Transverse colon (tissue), 4 donors: ENCODE results near the gene IL1RN. TPM values are rescaled to one million over a fixed set of nuclear protein-coding genes. Genes with fewer than 3 reads are reported as not detected.

Source experiments
- DNase-seq: peaks from one replicate; pipeline ENCODE4 v3.0.0-alpha.2; 2019
- H3K27ac ChIP-seq, 4 donors: fragments of 200-600 bp; sonication (generic); 2 replicates each; pipeline ENCODE4 v1.5.1; 2016 to 2018; ENCODE audit warnings: inconsistent platforms in 4 of 4
- H3K27me3 ChIP-seq: fragments of 200-600 bp; sonication (generic); 2 replicates; pipeline ENCODE4 v1.5.1; 2017; ENCODE audit warnings: inconsistent platforms
- H3K36me3 ChIP-seq, 4 donors: fragments of 200-600 bp; sonication (generic); 2 replicates each; pipeline ENCODE4 v1.5.1; 2017 to 2019; ENCODE audit warnings: inconsistent platforms in 4 of 4
- H3K4me1 ChIP-seq, 4 donors: fragments of 200-600 bp; sonication (generic); 2 replicates each; pipeline ENCODE4 v1.5.1; 2017 to 2020; ENCODE audit warnings: inconsistent platforms in 4 of 4
- H3K4me3 ChIP-seq, 4 donors: fragments of 200-600 bp; sonication (generic); 1 replicate in 1 of 4; 2 replicates in 3 of 4; pipeline versions ENCODE4 v1.5.1 to v1.6.1; 2017 to 2019; ENCODE audit warnings: inconsistent platforms in 4 of 4
- H3K9me3 ChIP-seq, 2 donors: fragments of 200-600 bp; sonication (generic); 2 replicates each; pipeline ENCODE4 v1.5.1; 2017 to 2019; ENCODE audit warnings: inconsistent platforms in 2 of 2
- CTCF ChIP-seq, 5 experiments: fragments of 200-600 bp in 3 of 5; fragments of 450-650 bp in 2 of 5; sonication (generic) in 3 of 5; IDR thresholded peaks; 1 replicate in 2 of 5; 2 replicates in 3 of 5; pipeline ENCODE4 v1.5.1; 2016 to 2017; ENCODE audit warnings: antibody characterized with exemption in 5 of 5, inconsistent platforms in 3 of 5, mild to moderate bottlenecking in 2 of 5, moderate library complexity in 1 of 5
- EP300 ChIP-seq: sonication (generic); formaldehyde crosslinking; IDR thresholded peaks from one replicate; pipeline ENCODE4 v1.6.1; 2017; ENCODE audit warnings: antibody characterized with exemption, low read depth
- POLR2A ChIP-seq: fragments of 450-650 bp; IDR thresholded peaks from one replicate; pipeline ENCODE4 v1.6.1; 2016; ENCODE audit warnings: antibody characterized with exemption, mild to moderate bottlenecking, moderate library complexity
- POLR2AphosphoS5 ChIP-seq, 3 donors: sonication (generic); formaldehyde crosslinking; IDR thresholded peaks; one replicate each; pipeline ENCODE4 v1.6.1; 2016; ENCODE audit warnings: antibody characterized with exemption in 3 of 3
- WGBS, 2 donors: methylation state at CpG; one replicate each; pipeline ENCODE4 v1.1.5; 2018; ENCODE audit warnings: low coverage in 1 of 2; 5-methylcytosine and 5-hydroxymethylcytosine counted together
- in situ Hi-C, 4 donors: fragments of 200-750 bp; cut with MboI; loops; one replicate each; pipeline versions ENCODE4 v1.15.0 to v1.15.1; 2017; ENCODE audit warnings: low sequenced_read_pairs in 3 of 4, low pct_ligation_motif_present in 1 of 4, low pct_unique_long_range_greater_than_20kb in 1 of 4
- intact Hi-C: fragments of 100-400 bp; cut with DNase I; formaldehyde crosslinking; loops from one replicate; pipeline ENCODE4 v1.15.1; 2023; ENCODE audit warnings: low total_unique reads
- small RNA-seq, 4 donors: library from RNA; depleted of rRNA; stranded (forward); fragments of <200 nt; gene quantifications; one replicate each; pipeline ENCODE3, GENCODE V24; 2016
- total RNA-seq, 4 donors: library from RNA; depleted of rRNA; stranded (reverse); fragments of >200 nt; gene quantifications; one replicate each; pipeline ENCODE4 v1.1.0, GENCODE V29; 2016

IL1RN gene
- total RNA-seq, 4 donors from 2014 or later, result 0.40 to 31.8 (median 5.5) TPM

GRCh38 chr2:113181258-113182051 lies 54.1 kb downstream of the IL1RN start:
- TF ChIP-seq POLR2AphosphoS5 (IDR thresholded peaks at IDR 0.05), result no peak
- no peak for TF ChIP-seq POLR2A
- TF ChIP-seq CTCF (IDR thresholded peaks at IDR 0.05), result no peak
- no peak for TF ChIP-seq EP300
- in situ Hi-C loops (no loop called here), intact Hi-C loops (no loop called here)
- Histone ChIP-seq H3K4me3 (no peak overlapping the region), H3K27me3 (no peaks in the 10 kb centered on the region), H3K4me1 (peaks cover 0 to 17% (median 5%) of the 10 kb centered on the region in 4 donors), H3K36me3 (no peaks in the 10 kb centered on the region), H3K9me3 (no peaks in the 10 kb centered on the region), H3K27ac (peak overlapping the region in 3 of 4 donors; percentile 7 to 46 (median 26))
- DNase-seq, result no peak
- WGBS, 2 donors, result 53 to 67% methylated on average over 5 to 8 of the region's 8 CpGs

GRCh38 chr2:113182471-113183260 lies 55.3 kb downstream of the IL1RN start:
- in situ Hi-C loops, result no loop called here
- Histone ChIP-seq H3K4me1 (peaks cover 0 to 17% (median 5%) of the 10 kb centered on the region in 4 donors), H3K36me3 (no peaks in the 10 kb centered on the region), H3K9me3 (no peaks in the 10 kb centered on the region), H3K27ac (no peak overlapping the region), H3K4me3 (no peak overlapping the region), H3K27me3 (no peaks in the 10 kb centered on the region)
- WGBS, 2 donors, result 92% methylated on average over 15 of the region's 15 CpGs; no CpG with 5 or more reads in 1 of the 2 donors
- DNase-seq, result no peak
- TF ChIP-seq POLR2AphosphoS5 (IDR thresholded peaks at IDR 0.05) (no peak), CTCF (IDR thresholded peaks at IDR 0.05) (no peak), EP300 (no peak), POLR2A (no peak)
- intact Hi-C loops, result no loop called here

GRCh38 chr2:113183264-113183663 lies 55.9 kb downstream of the IL1RN start:
- in situ Hi-C loops, result no loop called here
- TF ChIP-seq POLR2AphosphoS5 (IDR thresholded peaks at IDR 0.05) (no peak), CTCF (IDR thresholded peaks at IDR 0.05) (no peak), EP300 (no peak), POLR2A (no peak)
- no peak overlapping the region for H3K4me3 ChIP-seq
- H3K9me3 ChIP-seq, result no peaks in the 10 kb centered on the region
- H3K27me3 ChIP-seq, result no peaks in the 10 kb centered on the region
- intact Hi-C loops, result no loop called here
- no peak for DNase-seq
- H3K4me1 ChIP-seq, result peaks cover 0 to 17% (median 5%) of the 10 kb centered on the region in 4 donors
- no peak overlapping the region for H3K27ac ChIP-seq
- WGBS, 2 donors, result 94% methylated on average over 8 of the region's 8 CpGs; no CpG with 5 or more reads in 1 of the 2 donors
- H3K36me3 ChIP-seq, result no peaks in the 10 kb centered on the region

Small RNA genes within 50 kb of the gene (small RNA-seq; reads per million reads assigned to genes)
- gene RNU6-1180P, result 0 reads per million in 4 donors

Other genes starting within 250 kb of the IL1RN start
- 1 to 10 TPM in 2 of 4 donors, not detected in 2; 1.1 to 2.6 TPM for gene IL37, start 216.4 kb upstream of the IL1RN start, total RNA-seq
- 1 to 10 TPM in 1 of 4 donors, not detected in 3; 2.8 TPM for gene IL36G, start 149.6 kb upstream of the IL1RN start, total RNA-seq
- not detected for gene IL36A, start 122.1 kb upstream of the IL1RN start, total RNA-seq
- not detected for gene IL36B, start 74.7 kb upstream of the IL1RN start, total RNA-seq
- gene IL36RN, start 68.4 kb upstream of the IL1RN start, total RNA-seq, result not detected
- gene IL1F10, start 59.6 kb upstream of the IL1RN start, total RNA-seq, result not detected
- gene PSD4, start 46.4 kb downstream of the IL1RN start, total RNA-seq, result 100 to 1,000 TPM in 1 of 4 donors, 10 to 100 TPM in 3; 48.2 to 193 (median 87.4) TPM
- 10 to 100 TPM in 2 of 4 donors, 1 to 10 TPM in 2; 1.6 to 13.7 (median 8.3) TPM for gene PAX8, start 151.3 kb downstream of the IL1RN start, total RNA-seq